HEK293 (cell line): Measurements from ENCODE around the gene SLC43A3.

Experiments used
- CTCF ChIA-PET: fragments of 350-600 bp; formaldehyde crosslinking; extraction: SDS; loops from one replicate; lab custom pipeline; 2021; ENCODE audit warnings: antibody characterized with exemption; lab: Yijun Ruan, JAX
- POLR2A ChIA-PET: fragments of 300-600 bp; formaldehyde crosslinking; extraction: SDS; loops from one replicate; lab custom pipeline; 2020; ENCODE audit warnings: antibody characterized with exemption, inconsistent platforms; lab: Yijun Ruan, JAX
- H3K27ac ChIP-seq: fragments of 200-500 bp; sonication (Bioruptor generic); 2 replicates; pipeline ENCODE4 v1.5.1; 2014; ENCODE audit warnings: low read depth, low read length, control low read depth, inconsistent platforms; ENCODE audit errors: extremely low read depth
- H3K36me3 ChIP-seq, 2 experiments: fragments of 200-500 bp in 1 of 2; sonication (Bioruptor generic) in 1 of 2; 1 replicate in 1 of 2; 2 replicates in 1 of 2; pipeline ENCODE4 v1.5.1; 2014 to 2017; ENCODE audit warnings: inconsistent platforms in 2 of 2, low read length in 2 of 2; ENCODE audit not compliant: control insufficient read depth in 2 of 2, insufficient read depth in 1 of 2
- H3K4me1 ChIP-seq: fragments of 200-500 bp; sonication (Bioruptor generic); 2 replicates; pipeline ENCODE4 v1.5.1; 2014; ENCODE audit warnings: mild to moderate bottlenecking, low read length, inconsistent platforms; ENCODE audit not compliant: control insufficient read depth, insufficient read depth
- H3K4me3 ChIP-seq: 2 replicates; pipeline ENCODE4 v1.5.1; 2011; ENCODE audit warnings: low read depth, mild to moderate bottlenecking, control low read depth, low read length, moderate library complexity
- H3K9me3 ChIP-seq: fragments of 200-500 bp; sonication (Bioruptor generic); 2 replicates; pipeline ENCODE4 v1.5.1; 2014; ENCODE audit warnings: low read depth, low read length, inconsistent platforms; ENCODE audit not compliant: control insufficient read depth, insufficient read depth
- ELK4 ChIP-seq: IDR thresholded peaks from 2 replicates; pipeline ENCODE4 v1.6.1; 2011; ENCODE audit warnings: mild to moderate bottlenecking, low read depth, low read length, borderline replicate concordance
- HOXA7 ChIP-seq: sonication (generic); formaldehyde crosslinking; IDR thresholded peaks from 2 replicates; pipeline ENCODE4 v1.8.1; 2022; ENCODE audit warnings: missing genetic modification reagents, borderline replicate concordance
- RBAK ChIP-seq: fragments of 450-650 bp; formaldehyde crosslinking; IDR thresholded peaks from 2 replicates; pipeline ENCODE4 v1.5.1; 2016; ENCODE audit warnings: missing biosample characterization, missing genetic modification characterization
- REST ChIP-seq: fragments of 450-650 bp; formaldehyde crosslinking; IDR thresholded peaks from 2 replicates; pipeline ENCODE4 v1.5.1; 2016; ENCODE audit warnings: missing biosample characterization, missing genetic modification characterization
- SCRT1 ChIP-seq: fragments of 450-650 bp; formaldehyde crosslinking; IDR thresholded peaks from 2 replicates; pipeline ENCODE4 v1.5.1; 2016; ENCODE audit warnings: missing biosample characterization, missing genetic modification characterization, borderline replicate concordance
- SCRT2 ChIP-seq: fragments of 450-650 bp; formaldehyde crosslinking; IDR thresholded peaks from 2 replicates; pipeline ENCODE4 v1.5.1; 2016; ENCODE audit warnings: missing biosample characterization, missing genetic modification characterization
- ZBTB8A ChIP-seq: fragments of 450-650 bp; formaldehyde crosslinking; IDR thresholded peaks from 2 replicates; pipeline ENCODE4 v1.5.1; 2016; ENCODE audit warnings: missing biosample characterization, missing genetic modification characterization
- ZNF132 ChIP-seq: fragments of 450-650 bp; formaldehyde crosslinking; IDR thresholded peaks from 2 replicates; pipeline ENCODE4 v1.5.1; 2017; ENCODE audit warnings: missing biosample characterization, missing genetic modification characterization, borderline replicate concordance
- ZNF140 ChIP-seq: fragments of 450-650 bp; formaldehyde crosslinking; IDR thresholded peaks from 2 replicates; pipeline ENCODE4 v1.5.1; 2016; ENCODE audit warnings: missing biosample characterization, missing genetic modification characterization
- ZNF184 ChIP-seq: fragments of 450-650 bp; IDR thresholded peaks from 2 replicates; pipeline ENCODE4 v1.5.1; 2018; ENCODE audit warnings: missing biosample characterization, mild to moderate bottlenecking, missing genetic modification characterization
- ZNF19 ChIP-seq: fragments of 450-650 bp; formaldehyde crosslinking; IDR thresholded peaks from 2 replicates; pipeline ENCODE4; 2016; ENCODE audit warnings: missing biosample characterization, missing genetic modification characterization, low read depth
- ZNF24 ChIP-seq: fragments of 450-650 bp; formaldehyde crosslinking; IDR thresholded peaks from 2 replicates; pipeline ENCODE4 v1.5.1; 2016; ENCODE audit warnings: missing biosample characterization, missing genetic modification characterization
- ZNF292 ChIP-seq: fragments of 450-650 bp; formaldehyde crosslinking; IDR thresholded peaks from 2 replicates; pipeline ENCODE4 v1.5.1; 2016; ENCODE audit warnings: low read depth, missing biosample characterization, missing genetic modification characterization, borderline replicate concordance
- ZNF324 ChIP-seq: fragments of 450-650 bp; formaldehyde crosslinking; IDR thresholded peaks from 2 replicates; pipeline ENCODE4 v1.5.1; 2016; ENCODE audit warnings: missing biosample characterization, missing genetic modification characterization
- ZNF398 ChIP-seq: fragments of 450-650 bp; formaldehyde crosslinking; IDR thresholded peaks from 2 replicates; pipeline ENCODE4 v1.5.1; 2017; ENCODE audit warnings: missing biosample characterization, missing genetic modification characterization
- ZNF449 ChIP-seq: fragments of 450-650 bp; formaldehyde crosslinking; IDR thresholded peaks from 2 replicates; pipeline ENCODE4 v1.5.1; 2017; ENCODE audit warnings: missing biosample characterization, mild to moderate bottlenecking, missing genetic modification characterization, moderate library complexity
- ZNF48 ChIP-seq: fragments of 450-650 bp; formaldehyde crosslinking; IDR thresholded peaks from 2 replicates; pipeline ENCODE4 v1.5.1; 2016; ENCODE audit warnings: missing biosample characterization, missing genetic modification characterization
- ZNF501 ChIP-seq: fragments of 450-650 bp; formaldehyde crosslinking; IDR thresholded peaks from 2 replicates; pipeline ENCODE4 v1.5.1; 2016; ENCODE audit warnings: missing biosample characterization, missing genetic modification characterization
- ZNF510 ChIP-seq: fragments of 450-650 bp; formaldehyde crosslinking; IDR thresholded peaks from 2 replicates; pipeline ENCODE4 v1.5.1; 2018; ENCODE audit warnings: mild to moderate bottlenecking, missing genetic modification characterization, missing biosample characterization; ENCODE audit not compliant: insufficient replicate concordance
- ZNF561 ChIP-seq: fragments of 450-650 bp; IDR thresholded peaks from 2 replicates; pipeline ENCODE4 v1.5.1; 2018; ENCODE audit warnings: missing biosample characterization, missing genetic modification characterization, borderline replicate concordance
- ZNF571 ChIP-seq: fragments of 450-650 bp; formaldehyde crosslinking; IDR thresholded peaks from 2 replicates; pipeline ENCODE4 v1.5.0; 2017; ENCODE audit warnings: missing biosample characterization, missing genetic modification characterization
- ZNF747 ChIP-seq: fragments of 450-650 bp; formaldehyde crosslinking; IDR thresholded peaks from 2 replicates; pipeline ENCODE4 v1.5.1; 2016; ENCODE audit warnings: missing biosample characterization, missing genetic modification characterization
- ZNF768 ChIP-seq: fragments of 450-650 bp; formaldehyde crosslinking; IDR thresholded peaks from 2 replicates; pipeline ENCODE4 v1.5.1; 2018; ENCODE audit warnings: missing biosample characterization, mild to moderate bottlenecking, missing genetic modification characterization
- ZNF792 ChIP-seq: fragments of 450-650 bp; formaldehyde crosslinking; IDR thresholded peaks from 2 replicates; pipeline ENCODE4 v1.5.1; 2016; ENCODE audit warnings: missing biosample characterization, missing genetic modification characterization
- ZSCAN4 ChIP-seq: fragments of 450-650 bp; formaldehyde crosslinking; IDR thresholded peaks from 2 replicates; pipeline ENCODE4 v1.5.1; 2017; ENCODE audit warnings: missing biosample characterization, missing genetic modification characterization

The SLC43A3 gene

GRCh38 chr11:57380975-57381374, 45.9 kb downstream of the SLC43A3 start, which contains the start of gene PRG3:
Gene PRG3 (minus strand): TSS chr11:57381150. CDS start chr11:57380708, 442 bp downstream.
- H3K27ac ChIP-seq: no peak within 1 kb of the TSS
- H3K4me3 ChIP-seq: no peak within 1 kb of the TSS
- H3K36me3 ChIP-seq: no peaks in the 10 kb centered on the region
- ChIA-PET CTCF (interaction anchor here (0.6 kb wide), 1 partner anchor 146 kb away, joined by 3 read pairs; no protein-coding TSS in a partner anchor), POLR2A (interaction anchor here (0.7 kb wide), 1 partner anchor 8 kb away, joined by 4 read pairs; no protein-coding TSS in a partner anchor)
- H3K4me1 ChIP-seq: no peaks in the 10 kb centered on the region
- H3K9me3 ChIP-seq: no peaks in the 10 kb centered on the region
- no peak for TF ChIP-seq ELK4
- no peak for TF ChIP-seq ZNF132 (tag by site-specific recombination)
- TF ChIP-seq ZNF561: no peak
- no peak for TF ChIP-seq ZNF140 (tag by site-specific recombination)
- no peak for TF ChIP-seq ZNF24 (tag by site-specific recombination)
- no peak for TF ChIP-seq ZNF792 (tag by site-specific recombination)
- no peak for TF ChIP-seq ZNF768 (tag by site-specific recombination)
- no peak for TF ChIP-seq ZNF48 (tag by site-specific recombination)
- no peak for TF ChIP-seq ZNF510
- no peak for TF ChIP-seq ZNF19
- TF ChIP-seq ZNF398 (tag by site-specific recombination): no peak
- no peak for TF ChIP-seq RBAK (tag by site-specific recombination)
- TF ChIP-seq ZNF571 (tag by site-specific recombination): no peak
- TF ChIP-seq ZNF449 (tag by site-specific recombination): no peak
- no peak for TF ChIP-seq ZNF501 (tag by site-specific recombination)
- no peak for TF ChIP-seq ZNF184 (tag by site-specific recombination)
- no peak for TF ChIP-seq ZNF324 (tag by site-specific recombination)

GRCh38 chr11:57379732-57380131, 47.2 kb downstream of the SLC43A3 start:
- CTCF ChIA-PET: interaction anchor here (1.0 kb wide), 1 partner anchor 80 kb away, joined by 4 read pairs; the partner anchor contains the start of gene RTN4RL2
- POLR2A ChIA-PET: no interaction called here
- Histone ChIP-seq H3K36me3 (no peaks in the 10 kb centered on the region), H3K9me3 (no peaks in the 10 kb centered on the region), H3K4me1 (no peaks in the 10 kb centered on the region)
- TF ChIP-seq SCRT2 (tag by site-specific recombination): 0 out of 2 replicates have a peak, but pooled peaks have one; percentile 19
- TF ChIP-seq REST (tag by site-specific recombination): peak; percentile 94
- TF ChIP-seq ZNF561: no peak
- 0 out of 2 replicates have a peak, but pooled peaks have one; percentile 13 for TF ChIP-seq SCRT1 (tag by site-specific recombination)
- no peak for TF ChIP-seq ZSCAN4 (tag by site-specific recombination)
- no peak for TF ChIP-seq ZBTB8A (tag by site-specific recombination)
- TF ChIP-seq ZNF292 (tag by site-specific recombination): no peak
- TF ChIP-seq HOXA7: no peak
- no peak for TF ChIP-seq ZNF747 (tag by site-specific recombination)
- TF ChIP-seq, all 188 proteins: peak for 3
- no peak overlapping the region for H3K4me3 ChIP-seq
- no peak overlapping the region for H3K27ac ChIP-seq
